GM08714 (cell line): ENCODE data around the gene ZBTB21.

Experiments used
- H3K4me3 ChIP-seq: fragments of 200-500 bp; sonication (Bioruptor generic); 2 replicates; pipeline ENCODE4 v1.5.1; 2014; ENCODE audit warnings: mild to moderate bottlenecking, low read length, inconsistent platforms
- ZNF274 ChIP-seq: IDR thresholded peaks from 2 replicates; pipeline ENCODE4 v1.6.1; 2012; ENCODE audit warnings: mild to moderate bottlenecking, low read depth, low read length

The ZBTB21 gene

GRCh38 chr21:41975391-41976272 lies 34.5 kb downstream of the ZBTB21 start:
- TF ChIP-seq ZNF274, result no peak
- H3K4me3 ChIP-seq, result no peak overlapping the region

GRCh38 chr21:41974752-41975053 lies 35.5 kb downstream of the ZBTB21 start:
- H3K4me3 ChIP-seq, result no peak overlapping the region
- no peak for TF ChIP-seq ZNF274

DNA sequence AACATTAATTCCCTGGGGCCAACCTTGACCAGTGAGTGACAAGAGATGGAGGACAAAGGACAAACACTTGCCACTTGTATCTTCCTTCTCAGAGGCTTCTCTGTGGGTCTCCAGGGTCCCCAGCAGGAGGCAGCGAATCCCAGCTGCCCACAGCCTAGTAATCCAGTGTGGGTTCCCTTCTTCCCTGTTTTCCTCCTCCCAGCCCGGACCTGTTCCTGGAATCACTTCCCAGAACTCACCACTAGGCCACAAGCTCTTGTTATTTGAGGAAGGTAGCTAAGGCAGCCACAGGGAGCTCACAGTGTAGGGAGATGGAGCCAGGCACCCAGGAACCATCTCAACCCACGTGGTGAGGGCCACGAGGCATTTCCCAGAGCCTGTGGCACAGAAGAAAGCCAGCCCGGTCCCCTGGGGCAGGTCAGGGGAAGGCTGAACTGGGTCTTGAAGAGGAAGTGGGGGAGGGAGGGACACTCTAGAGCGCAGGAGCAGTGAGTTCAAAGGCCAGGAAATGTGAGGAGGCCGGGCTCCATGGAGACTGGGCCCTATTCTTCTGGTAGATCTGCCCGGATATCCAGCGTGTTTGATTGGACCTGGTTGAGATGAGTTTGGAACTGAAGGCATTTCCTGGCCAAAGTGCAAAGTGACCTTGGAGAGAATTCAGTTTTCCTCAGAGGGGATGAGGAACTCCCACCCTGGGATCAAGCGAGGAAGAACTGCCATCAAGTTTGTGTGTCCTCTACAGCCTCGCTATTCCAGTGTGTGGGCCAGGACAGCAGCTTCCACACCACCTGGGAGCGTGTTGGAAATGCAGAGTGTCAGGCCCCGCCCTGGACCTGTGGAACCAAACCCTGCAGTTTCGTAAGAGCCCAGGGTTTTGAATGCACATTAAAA lies 36.1 kb downstream of the ZBTB21 start:
- H3K4me3 ChIP-seq, result no peak overlapping the region
- no peak for TF ChIP-seq ZNF274

DNA sequence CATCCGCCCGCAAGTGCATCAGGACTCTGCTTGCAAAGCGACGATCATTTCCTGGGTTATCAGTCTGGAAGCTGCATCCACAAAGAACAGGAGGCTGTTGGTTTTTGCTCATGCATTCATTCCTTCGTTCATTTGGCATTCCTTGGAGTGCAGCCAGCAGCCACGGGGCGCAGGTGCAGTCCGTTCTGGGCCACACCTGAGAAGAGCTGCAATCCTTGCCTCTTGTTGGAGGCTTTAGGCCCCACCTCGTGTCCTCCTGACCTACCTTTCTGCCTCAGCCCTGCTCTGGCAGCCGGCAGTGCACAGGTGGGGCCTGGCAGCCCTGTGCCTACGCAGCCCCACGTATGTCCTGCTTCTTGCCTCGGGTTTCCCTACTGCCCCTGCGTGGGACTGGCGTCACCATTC lies 36.7 kb downstream of the ZBTB21 start:
- no peak for TF ChIP-seq ZNF274
- no peak overlapping the region for H3K4me3 ChIP-seq

DNA sequence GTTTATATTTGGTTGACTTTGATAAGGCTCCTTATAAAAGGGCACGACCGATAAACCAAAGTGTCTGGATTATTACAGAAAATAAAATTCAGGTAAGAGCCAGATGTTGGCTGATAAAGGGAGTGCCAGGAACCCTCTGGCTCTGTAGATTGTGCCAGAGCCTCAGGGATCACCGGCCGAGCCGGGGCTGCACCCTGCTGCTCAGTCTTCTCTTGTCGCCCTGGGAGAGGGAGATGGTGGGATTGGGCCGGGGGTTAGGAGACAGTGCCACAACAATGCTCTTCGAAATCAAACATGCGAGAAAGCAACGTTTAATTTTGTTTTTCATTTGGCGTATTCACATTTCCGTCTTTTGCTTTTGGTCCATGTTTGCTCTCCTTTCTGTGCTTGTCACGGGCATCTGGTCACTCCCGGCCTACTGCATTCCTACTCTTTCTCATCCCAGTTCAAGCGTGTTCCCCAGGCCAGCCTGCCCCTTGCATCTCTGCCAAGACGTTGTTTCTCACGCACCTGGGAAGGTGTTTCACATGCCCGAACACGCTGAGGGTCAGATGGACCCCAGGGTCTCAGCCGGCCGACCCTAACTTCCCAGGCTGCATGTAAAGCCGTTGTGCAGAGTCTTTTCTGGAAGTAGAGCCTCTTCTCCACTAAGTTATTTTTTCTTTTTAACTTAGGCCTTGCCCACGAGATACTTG lies 37.5 kb downstream of the ZBTB21 start:
- TF ChIP-seq ZNF274, result no peak
- H3K4me3 ChIP-seq, result no peak overlapping the region

DNA sequence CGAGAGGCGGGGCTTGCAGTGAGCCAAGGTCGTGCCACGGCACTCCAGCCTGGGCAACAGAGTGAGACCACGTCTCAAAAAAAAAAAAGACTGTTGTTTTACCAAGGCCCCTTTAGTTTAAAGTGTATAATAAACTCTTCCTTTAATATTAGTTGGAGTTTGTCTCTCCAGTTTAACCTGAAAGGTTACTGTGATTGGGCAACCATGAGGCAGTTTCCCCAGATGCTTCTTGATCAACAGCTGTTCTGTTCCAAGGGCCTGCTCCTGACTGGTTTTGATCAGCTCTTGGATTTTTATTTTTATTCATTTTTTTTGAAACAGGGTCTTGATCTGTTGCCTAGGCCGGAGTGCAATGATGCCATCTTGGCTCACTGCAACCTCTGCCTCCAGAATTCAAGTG lies 38.3 kb downstream of the ZBTB21 start:
- no peak for TF ChIP-seq ZNF274
- no peak overlapping the region for H3K4me3 ChIP-seq

- no peak overlapping the region for H3K4me3 ChIP-seq
- TF ChIP-seq ZNF274, result no peak
Measured at GRCh38 chr21:41970751-41971653, 39.2 kb downstream of the ZBTB21 start.

- H3K4me3 ChIP-seq, result no peak overlapping the region
- no peak for TF ChIP-seq ZNF274
Measured at GRCh38 chr21:41970106-41970391, 40.1 kb downstream of the ZBTB21 start.

- TF ChIP-seq ZNF274, result no peak
- no peak overlapping the region for H3K4me3 ChIP-seq
Measured at GRCh38 chr21:41967708-41968107, 42.5 kb downstream of the ZBTB21 start.

- H3K4me3 ChIP-seq, result no peak overlapping the region
- TF ChIP-seq ZNF274, result no peak
Measured at GRCh38 chr21:41966872-41967621, 43.1 kb downstream of the ZBTB21 start.

GRCh38 chr21:41966041-41966833 lies 43.9 kb downstream of the ZBTB21 start:
- no peak overlapping the region for H3K4me3 ChIP-seq
- TF ChIP-seq ZNF274, result no peak

DNA sequence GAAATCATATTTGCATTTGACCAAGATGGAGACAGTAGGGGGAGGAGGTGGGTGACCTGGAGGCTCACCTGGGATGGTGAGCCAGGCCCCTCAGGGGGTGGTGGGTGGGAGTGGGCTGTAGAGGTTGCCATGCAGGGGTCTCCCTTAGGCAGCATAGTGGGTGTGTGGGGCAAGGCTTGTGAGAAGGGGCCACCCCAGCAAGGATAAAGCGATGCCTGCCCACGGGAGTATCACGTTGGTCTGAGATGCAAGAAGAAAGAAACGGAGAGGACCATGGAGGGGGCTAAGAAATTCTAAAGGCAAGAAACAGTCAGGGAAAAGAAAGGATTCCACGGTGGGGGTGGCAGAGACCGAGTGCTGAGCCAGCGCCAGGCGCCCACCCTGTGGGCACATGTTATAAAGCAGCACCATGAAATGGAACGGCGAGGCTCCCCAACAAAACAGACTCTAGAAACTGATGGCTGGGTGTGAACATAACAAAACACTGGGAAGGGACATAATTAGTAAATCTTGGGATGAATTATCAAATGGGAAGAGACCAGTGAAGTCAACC lies 44.6 kb downstream of the ZBTB21 start:
- no peak overlapping the region for H3K4me3 ChIP-seq

DNA sequence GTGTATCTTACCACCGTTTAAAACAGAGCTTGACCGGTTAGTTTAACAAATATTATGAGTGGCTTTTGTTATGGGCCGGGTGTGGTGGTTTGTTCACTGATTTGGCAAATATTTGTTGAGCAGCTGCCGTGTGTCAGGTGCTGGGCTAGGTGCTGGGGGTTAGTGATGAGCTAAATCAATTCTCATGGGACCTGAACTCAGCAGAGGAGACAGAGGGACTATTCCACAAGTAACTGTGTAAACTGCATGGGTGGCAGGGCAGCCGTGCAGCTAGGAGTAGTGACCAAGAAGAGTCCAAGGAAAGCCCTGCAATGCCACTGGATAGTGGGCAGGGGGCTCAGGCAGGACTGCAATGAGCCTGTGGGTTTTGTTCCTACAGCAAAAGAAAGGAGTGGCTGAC lies 45.1 kb downstream of the ZBTB21 start:
- no peak overlapping the region for H3K4me3 ChIP-seq

More for the DNA sequence above, 44.6 kb downstream of the ZBTB21 start:
- no peak for TF ChIP-seq ZNF274

More for the DNA sequence above, 45.1 kb downstream of the ZBTB21 start:
- no peak for TF ChIP-seq ZNF274
